ENCODE data around the gene CHRNA5.
A peak's percentile ranks its signal among the peaks of the same experiment; 100 is the strongest.
"Not testable (repeated sequence)": the region's sequence is repeated elsewhere in the genome, so short reads cannot be mapped to it uniquely, and the experiment has no call there.

CHRNA5 gene

DNA sequence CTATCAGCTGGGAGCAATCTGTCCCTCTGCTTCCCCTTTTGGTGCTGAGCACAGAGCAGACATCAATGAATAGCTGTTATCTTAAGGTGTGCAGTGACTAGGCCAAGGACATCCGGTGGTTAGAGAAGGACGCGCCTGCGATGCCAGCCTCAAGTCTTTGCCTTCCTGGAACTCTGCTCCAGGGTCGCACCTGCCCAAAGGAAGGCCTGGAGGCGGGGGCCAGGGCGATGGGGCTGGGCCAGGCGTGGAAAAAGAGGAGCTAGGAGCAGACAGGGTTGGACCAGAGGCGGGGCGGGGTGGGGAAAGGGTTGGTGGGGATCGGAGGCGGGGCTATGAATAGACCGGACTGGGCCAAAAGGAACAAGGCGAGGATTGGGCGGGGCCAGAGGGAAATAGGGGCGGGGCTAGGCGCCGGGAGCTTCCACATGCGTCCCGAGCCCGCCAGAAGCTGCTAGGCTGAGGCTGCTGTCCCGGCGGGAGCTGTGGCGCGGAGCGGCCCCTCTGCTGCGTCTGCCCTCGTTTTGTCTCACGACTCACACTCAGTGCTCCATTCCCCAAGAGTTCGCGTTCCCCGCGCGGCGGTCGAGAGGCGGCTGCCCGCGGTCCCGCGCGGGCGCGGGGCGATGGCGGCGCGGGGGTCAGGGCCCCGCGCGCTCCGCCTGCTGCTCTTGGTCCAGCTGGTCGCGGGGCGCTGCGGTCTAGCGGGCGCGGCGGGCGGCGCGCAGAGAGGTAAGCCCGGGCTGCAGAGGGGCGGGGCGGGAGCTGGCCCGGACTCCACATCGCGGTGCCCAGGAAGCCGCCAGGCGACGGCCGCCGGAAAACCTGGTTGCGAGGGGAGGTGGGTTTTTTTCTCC, at the start of gene CHRNA5:
TSS of gene CHRNA5 (plus strand) at position 424 of the 854 bp plus-strand sequence. CDS start at position 624, 200 bp downstream.
- DNase-seq (ENCODE audit: low read depth in 1 of 2, low spot score in 1 of 2): peak; percentile 6 to 68

DNA sequence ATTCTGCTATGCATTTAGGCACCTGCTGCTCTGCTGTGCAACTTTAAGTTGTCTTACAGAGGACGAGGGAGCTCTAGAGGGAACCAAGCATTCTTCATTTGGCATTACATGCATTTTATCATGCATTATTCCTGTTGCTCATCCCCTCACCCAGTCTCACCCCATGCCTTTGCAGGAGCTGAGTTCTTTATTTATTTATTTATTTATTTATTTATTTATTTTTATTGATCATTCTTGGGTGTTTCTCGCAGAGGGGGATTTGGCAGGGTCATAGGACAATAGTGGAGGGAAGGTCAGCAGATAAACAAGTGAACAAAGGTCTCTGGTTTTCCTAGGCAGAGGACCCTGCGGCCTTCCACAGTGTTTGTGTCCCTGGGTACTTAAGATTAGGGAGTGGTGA, 45.3 kb upstream of the CHRNA5 start:
- DNase-seq (ENCODE audit: low read depth in 1 of 2, low spot score in 1 of 2): not testable (repeated sequence)

DNA sequence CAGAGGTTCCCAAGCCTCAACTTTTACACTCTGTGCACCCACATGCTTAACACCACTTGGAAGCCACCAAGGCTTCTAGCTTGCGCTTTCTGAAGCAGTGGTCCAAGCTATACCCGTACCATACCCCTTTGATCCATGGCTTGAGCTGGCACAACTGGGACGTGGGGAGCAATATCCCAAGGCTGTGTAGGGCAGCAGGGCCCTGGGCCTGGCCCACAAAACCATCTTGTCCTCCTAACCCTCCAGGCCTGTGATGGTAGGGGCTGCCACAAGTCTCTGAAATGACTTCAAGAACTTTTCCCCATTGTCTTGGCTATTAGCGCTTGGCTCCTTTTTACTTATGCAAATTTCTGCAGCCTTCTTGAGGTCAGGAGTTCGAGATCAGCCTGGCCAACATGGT, 41.1 kb upstream of the CHRNA5 start:
- no peak for DNase-seq (ENCODE audit: low read depth in 1 of 2, low spot score in 1 of 2)

DNA sequence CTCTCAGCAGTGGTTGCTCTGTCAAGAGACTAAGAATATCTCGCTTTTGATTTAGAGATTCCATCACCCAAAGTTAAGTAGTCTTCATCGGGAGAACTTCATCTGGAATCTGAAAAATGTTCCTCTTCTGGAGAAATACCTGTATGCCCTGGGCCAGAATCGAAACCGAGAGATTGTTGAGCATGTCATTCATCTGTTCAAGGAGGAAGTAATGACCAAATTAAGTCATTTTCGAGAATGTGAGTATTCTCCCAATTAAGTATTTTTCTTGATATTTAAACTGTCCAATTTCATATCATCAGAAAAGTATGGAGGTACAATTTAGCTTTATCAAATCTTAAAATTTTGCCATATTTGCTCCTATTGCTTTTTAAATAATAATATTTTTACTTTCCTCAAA, 38.0 kb upstream of the CHRNA5 start:
- no peak for DNase-seq (ENCODE audit: low read depth in 1 of 2, low spot score in 1 of 2)

DNA sequence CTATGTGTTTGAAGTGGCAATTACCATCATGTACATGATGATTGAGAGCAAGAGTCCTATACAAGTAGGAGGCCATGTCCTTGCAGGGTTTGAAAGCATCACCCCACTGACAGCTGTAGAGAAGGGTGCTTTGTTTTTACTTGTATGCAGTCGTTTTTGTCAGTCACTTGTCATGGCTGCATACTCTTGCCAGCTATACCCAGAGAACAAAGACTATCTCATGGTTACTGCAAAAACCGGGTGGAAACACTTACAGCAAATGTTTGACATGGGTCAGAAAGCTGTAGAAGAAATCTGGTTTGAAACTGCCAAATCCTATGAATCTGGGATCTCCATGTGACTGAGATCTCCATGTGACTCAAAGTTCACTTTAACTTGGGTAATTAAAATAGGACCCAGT, 32.0 kb upstream of the CHRNA5 start:
- no peak for DNase-seq (ENCODE audit: low read depth in 1 of 2, low spot score in 1 of 2)

DNA sequence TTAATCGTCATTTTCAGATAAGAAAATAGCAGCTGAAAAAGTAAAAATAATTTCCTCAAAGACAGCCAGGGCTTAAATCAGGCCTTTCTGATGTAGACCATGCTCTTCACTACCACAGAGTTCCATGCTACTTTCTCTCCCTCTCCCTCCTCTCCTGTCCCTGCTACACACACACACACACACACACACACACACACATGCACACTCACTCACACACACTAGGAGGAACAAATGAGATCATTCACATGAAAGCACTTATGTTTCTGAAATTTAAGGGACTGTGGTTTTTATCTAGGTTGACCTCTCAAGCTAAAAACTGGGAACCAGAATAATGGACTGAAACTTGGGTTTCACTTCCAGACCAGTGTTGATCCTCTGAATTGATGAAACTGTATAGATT, 29.2 kb upstream of the CHRNA5 start:
- no peak for DNase-seq (ENCODE audit: low read depth in 1 of 2, low spot score in 1 of 2)

DNA sequence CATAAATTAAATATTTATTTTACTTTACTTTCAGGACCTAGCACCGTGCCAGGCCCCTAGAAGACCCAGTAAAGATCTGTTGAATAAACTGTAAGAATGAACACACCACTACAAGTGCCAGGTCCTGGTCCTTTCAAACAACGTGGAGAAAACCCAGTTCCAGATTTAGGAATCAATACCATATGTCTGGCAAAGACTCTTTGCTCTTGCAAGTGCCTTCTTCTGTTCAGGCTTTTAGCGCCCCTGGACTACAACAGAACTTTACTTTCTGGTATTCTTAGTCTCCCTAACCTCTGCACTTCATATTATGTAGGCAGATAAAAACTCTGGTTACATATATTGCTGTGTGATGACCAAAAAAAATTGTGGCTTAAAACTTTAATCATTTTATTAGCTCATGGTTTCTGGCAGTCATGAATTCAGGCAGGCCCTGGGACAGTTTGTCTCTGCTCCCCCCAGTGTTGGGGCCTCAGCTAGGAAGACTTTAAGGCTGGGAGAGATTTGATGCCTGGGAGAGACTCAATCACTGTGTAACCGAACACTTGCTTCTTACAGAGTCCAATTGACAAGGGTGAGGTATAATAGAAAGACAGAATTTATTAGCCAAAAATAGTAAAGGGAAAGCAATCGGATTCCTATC, 27.9 kb upstream of the CHRNA5 start:
- no peak for DNase-seq (ENCODE audit: low read depth in 1 of 2, low spot score in 1 of 2)

DNA sequence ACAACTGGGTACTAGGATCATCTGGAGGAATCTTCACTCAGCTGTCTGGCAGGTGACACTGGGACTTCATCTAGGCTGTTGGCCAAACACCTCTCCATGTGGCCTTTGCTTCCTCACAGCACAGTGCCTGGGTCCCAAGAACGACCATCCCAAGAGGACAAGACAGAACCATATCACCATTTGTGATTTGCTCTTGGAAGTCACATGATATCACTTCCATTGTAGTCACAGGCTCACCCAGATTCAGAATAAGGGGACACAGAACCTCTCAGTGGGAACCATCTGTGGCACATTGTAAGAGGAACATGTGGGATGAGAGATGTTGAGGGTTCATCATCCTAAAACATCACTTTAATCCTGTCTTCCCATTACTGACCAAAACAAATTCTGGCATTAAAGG, 27.0 kb upstream of the CHRNA5 start:
- no peak for DNase-seq (ENCODE audit: low read depth in 1 of 2, low spot score in 1 of 2)

DNA sequence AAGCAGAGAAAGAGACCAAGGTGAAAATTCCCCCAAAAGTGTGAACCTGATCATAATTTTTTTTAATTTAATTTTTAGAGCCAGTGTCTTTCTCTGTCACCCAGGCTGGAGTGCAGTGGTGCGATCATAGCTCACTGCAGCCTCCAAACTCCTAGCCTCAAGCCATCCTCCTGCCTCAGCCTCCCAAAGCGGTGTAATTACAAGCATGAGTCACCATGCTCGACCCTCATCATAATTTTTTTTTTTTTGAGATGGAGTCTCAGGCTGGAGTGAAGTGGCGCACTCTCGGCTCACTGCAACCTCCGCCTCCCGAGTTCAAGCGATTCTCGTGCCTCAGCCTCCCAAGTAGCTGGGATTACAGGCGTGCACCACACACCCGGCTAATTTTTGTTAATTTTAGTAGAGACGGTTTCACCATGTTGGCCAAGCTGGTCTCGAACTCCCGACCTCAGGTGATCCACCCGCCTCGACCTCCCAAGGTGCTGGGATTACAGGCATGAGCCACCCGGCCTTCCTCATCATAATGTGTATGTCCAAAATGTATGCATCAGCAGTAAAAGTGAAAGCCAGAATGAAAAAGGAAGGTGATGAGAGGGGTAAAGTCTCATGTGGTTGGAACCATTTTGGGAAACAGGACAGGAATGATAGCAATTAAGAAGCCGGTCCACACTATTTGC, 25.7 kb upstream of the CHRNA5 start:
- DNase-seq (ENCODE audit: low read depth in 1 of 2, low spot score in 1 of 2): not testable (repeated sequence)

DNA sequence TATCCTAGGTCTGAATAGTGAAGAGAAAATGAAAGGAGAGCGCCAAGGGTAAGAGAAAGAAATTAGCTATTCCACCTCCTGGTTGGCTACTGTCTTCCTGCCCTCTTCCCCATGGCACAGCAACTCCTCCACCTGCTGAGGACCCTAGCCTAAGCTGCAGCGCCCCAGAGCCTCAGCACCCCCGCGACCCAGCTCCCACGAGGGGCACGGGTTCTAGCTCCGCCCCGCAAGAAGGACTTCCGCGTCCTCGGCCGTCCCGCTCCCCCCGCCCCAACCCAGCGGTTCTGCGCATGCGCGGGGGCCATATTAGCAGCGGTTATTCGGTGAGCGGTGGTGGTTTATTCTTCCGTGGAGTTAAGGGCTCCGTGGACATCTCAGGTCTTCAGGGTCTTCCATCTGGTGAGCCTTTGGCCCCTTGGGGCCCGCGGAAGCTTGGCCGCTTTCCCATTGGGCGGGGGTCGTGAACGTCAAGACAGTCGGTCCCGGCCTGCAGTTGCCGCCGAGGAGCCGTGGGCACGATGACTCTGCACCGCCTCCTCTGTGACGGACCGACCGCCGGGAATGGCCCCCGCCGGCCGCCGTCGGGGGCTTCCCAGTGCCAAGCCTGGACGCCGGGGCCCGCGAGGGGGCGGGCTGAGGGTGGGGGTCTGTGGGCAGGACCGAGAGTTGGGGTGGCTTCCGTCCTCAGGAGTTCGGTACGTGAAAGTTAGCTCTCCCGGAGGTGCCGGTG, 25.0 kb upstream of the CHRNA5 start, which contains the start of gene PSMA4:
TSS of gene PSMA4 (plus strand) at position 304 of the 730 bp plus-strand sequence. CDS start 1,484 bp downstream, outside the sequence.
- DNase-seq (ENCODE audit: low read depth in 1 of 2, low spot score in 1 of 2): peak; percentile 91 to 93

DNA sequence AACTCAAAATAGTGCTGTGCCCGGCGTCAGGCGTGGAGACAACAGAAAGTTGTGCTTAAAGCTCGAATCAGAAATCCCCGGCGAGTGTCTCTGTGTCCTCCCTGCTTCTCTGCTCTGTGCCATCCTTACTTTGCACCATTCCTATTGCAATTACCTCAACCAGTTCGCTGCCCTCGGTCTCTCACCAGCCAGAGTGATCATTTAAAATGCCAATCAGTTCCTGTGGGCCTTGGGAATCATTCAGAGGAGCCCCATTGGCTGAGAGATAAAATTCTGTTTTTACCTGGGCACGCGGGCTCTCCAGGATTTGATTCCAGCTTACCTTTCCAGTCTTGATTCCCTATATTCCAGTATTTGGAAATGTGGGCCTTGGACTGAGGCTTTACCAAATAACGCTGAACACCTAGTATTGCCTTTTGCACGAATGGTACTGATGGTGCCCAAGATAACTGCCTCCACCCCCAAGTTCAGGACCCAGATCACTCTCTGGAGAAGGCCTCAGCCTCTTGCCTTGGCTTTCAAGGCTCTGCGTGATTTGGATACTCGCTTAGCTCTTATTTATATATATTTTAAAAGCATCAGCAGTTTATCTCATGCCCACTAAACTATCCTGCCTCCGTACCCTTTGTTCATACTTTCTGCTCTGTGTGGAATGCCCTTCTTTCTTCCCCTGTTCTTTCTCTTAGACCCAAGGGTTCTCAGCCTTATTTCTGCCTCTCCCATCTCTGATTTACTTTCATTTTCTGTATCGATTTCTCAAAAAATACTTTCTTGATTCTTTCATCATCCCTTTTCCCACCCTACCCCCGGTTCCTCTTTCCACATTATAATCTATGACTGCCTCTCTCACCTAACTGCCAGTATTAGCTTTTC, 24.2 kb upstream of the CHRNA5 start:
- DNase-seq (ENCODE audit: low read depth in 1 of 2, low spot score in 1 of 2): no peak

DNA sequence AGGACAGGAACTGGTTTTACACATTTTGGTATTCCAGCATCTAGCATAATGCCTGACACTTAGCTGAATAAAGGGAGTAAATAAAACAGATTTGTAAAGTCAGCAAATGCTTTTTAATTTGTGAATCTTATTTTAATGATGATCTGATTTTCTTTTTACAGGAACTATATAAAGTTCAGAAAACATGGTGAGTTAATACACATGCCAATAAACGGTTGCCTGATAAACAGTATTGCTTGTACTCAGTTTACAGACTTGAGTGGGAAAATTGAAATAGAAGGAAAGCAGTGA, 23.6 kb upstream of the CHRNA5 start:
- no peak for DNase-seq (ENCODE audit: low read depth in 1 of 2, low spot score in 1 of 2)

DNA sequence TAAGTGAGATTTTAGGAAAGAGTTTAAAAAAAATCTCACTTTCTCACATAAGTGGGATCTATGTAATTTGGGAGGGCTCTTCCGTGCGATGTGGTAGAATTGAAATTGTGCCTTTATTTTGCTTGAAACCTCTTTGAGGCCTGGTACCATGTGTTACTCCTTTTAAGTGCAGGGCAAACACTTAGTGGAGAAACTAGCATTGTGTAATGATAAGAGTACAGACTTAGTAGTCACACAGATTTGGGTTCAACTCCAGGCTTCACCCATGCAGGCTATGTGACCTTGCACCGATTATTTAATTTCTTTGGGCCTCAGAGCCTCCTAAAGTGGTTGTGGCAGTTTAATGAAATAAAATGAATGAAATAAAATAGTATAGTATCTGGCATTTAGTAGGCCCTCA, 22.7 kb upstream of the CHRNA5 start:
- DNase-seq (ENCODE audit: low read depth in 1 of 2, low spot score in 1 of 2): no peak

DNA sequence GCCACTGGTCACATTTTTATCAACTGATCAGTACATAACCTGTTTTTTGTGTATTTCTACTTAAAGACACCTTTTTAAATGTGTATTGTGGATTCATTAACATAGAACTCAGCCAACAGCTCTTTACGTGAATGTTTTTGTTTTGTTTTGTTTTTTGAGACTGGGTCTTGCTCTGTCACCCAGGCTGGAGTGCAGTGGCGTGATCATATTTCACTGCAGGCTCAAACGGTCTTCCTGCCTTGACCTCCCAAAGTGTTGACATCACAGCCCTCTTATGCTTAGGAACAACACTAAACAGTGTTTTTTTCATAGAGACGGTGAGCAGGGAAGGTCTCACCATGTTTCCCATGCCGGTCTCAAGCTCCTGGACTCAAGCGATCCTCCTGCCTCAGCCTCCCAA, 15.1 kb upstream of the CHRNA5 start:
- no peak for DNase-seq (ENCODE audit: low read depth in 1 of 2, low spot score in 1 of 2)

DNA sequence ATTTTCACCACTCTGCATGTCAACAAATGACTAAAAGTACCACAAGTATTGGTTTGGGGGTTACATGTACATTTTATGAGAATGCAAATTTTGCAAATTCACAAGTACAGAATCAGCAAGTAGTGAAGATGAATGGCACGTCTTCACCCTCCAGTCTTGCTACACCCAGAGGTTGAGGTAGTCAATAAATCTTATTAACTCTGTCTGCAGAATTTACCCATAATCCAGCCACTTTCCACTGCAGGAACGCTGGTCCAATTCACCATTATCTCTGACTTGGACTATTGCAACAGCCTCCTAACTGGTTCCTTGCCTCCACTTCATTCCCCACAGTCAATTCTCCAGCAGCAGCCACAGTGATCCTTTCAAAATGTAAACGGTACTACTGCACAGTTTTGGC, 14.5 kb upstream of the CHRNA5 start:
- no peak for DNase-seq (ENCODE audit: low read depth in 1 of 2, low spot score in 1 of 2)

DNA sequence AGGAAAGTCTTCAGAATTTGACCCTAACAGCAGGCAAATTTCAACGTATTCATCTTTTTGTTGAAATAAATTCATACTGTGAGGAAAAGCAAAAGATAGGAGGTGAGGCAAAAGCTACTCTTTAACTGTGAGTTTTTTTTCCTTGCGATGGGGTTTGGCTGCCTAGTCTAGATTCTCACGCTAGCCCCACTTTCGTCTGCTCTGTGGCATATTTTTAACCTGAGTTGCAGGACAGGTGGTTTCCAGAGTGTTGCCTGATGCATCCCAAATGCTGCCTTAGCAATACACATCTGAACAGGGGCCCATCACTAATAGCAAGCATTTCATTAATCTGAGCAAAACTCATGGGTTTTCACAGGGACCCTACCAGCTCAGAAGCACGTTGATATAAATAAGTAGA, 13.4 kb upstream of the CHRNA5 start:
- no peak for DNase-seq (ENCODE audit: low read depth in 1 of 2, low spot score in 1 of 2)

DNA sequence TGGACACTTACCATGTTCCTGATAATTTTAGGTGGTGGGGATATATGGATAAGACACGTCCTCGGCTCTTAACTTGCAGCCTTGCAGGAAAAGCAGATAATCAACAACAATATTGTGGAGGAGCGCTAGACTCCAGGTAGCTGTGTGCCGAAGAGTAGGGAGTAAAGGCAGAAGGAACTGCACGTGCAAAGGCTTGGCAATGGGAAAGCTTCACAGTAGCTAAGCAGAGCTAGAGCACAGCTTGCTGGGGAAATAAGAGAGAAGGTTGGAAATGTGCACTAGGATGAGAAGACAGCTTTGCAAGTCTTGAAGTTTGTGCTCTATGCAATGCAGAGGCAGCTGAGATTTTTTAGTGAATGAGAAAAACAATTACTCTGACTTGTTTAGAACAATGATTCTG, 12.7 kb upstream of the CHRNA5 start:
- no peak for DNase-seq (ENCODE audit: low read depth in 1 of 2, low spot score in 1 of 2)

DNA sequence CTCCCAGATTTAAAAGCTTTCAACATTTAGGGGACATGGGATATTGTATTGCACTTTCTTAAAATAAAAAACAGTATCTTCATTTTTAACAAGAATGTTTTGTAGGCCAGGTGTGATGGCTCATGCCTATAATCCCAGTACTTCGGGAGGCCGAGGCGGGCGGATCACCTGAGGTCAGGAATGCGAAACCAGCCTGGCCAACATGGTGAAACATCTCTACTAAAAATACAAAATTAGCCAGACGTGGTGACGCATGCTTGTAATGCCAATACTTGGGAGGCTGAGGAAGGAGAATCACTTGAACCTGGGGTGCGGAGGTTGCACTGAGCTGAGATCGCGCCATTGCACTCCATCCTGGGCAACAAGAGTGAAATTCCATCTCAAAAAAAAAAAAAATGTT, 5.1 kb upstream of the CHRNA5 start:
- not testable (repeated sequence) for DNase-seq (ENCODE audit: low read depth in 1 of 2, low spot score in 1 of 2)

DNA sequence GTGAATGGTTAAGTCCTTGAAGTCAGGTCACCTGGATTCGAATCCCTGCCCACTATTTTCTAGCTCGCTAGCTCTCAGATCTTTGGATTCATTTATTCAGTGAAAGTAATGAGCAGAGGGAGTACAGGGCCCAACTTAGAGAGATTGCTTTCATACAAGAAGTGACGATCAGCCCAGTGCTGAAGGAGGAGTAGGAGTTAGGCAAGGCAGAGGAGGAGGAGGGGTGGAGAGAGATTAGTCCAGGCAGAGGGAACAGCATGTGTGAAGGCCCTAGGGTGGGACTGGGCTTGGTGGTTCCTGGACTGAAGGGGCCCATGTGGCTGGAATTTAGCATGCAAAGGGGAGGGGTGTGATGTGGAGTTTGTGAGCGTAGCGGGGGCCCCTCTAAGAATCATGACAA, 3.8 kb upstream of the CHRNA5 start:
- DNase-seq (ENCODE audit: low read depth in 1 of 2, low spot score in 1 of 2): no peak

DNA sequence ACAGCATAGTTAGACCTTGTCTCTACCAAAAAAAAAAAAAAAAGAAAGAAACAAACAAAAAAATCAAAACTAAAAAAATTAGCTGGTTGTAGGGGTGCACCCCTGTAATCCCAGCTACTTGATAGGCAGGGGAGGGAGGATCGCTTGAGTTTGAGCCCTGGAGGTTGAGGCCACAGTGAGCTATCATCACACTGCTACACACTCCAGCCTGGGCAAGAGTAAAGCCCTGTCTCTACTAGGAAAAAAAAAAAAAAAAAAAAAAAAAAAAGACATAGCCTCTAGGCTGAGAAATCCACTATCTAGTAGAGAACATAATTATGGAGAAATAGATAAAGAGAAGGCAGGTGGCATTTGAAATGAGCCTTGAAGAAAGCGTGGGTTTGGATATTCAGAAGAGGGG, 2.2 kb upstream of the CHRNA5 start:
- DNase-seq (ENCODE audit: low read depth in 1 of 2, low spot score in 1 of 2): no peak

DNA sequence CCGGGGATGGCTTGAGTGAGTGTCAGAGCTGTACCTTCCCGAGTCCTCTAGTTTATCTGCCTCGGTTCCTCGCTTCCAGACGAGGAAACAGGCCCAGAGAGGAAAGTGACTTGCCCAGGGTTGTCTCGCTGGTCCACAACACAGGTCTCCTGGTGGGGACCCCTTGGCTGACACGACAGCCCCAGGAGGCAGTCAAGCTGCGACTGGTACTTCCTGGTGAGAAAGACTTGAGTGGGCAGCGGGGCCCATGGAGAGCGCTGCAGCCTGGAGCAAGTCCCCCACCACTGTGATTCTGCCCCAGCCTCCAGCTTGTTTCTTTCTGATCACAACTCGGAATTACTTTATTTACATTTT, 600 bp upstream of the CHRNA5 start:
- no peak for DNase-seq (ENCODE audit: low read depth in 1 of 2, low spot score in 1 of 2)
